Fibroblast of mammary gland (primary cell): ENCODE results near the gene DMAP1.

ENCODE experiments used
- DNase-seq: peaks from one replicate; pipeline ENCODE4 v3.0.0-alpha.2; 2010; ENCODE audit warnings: low read depth
- H3K4me3 ChIP-seq: 2 replicates; pipeline ENCODE4 v1.5.1; 2011; ENCODE audit warnings: low read depth, mild to moderate bottlenecking, low read length, moderate library complexity; ENCODE audit not compliant: control insufficient read depth
- CTCF ChIP-seq: conservative IDR thresholded peaks from 2 replicates; pipeline ENCODE4 v1.5.1; 2011; ENCODE audit warnings: low read depth, low read length, inconsistent platforms; ENCODE audit not compliant: control insufficient read depth, insufficient read depth

DMAP1 gene

GRCh38 chr1:44220001-44220751, 6.9 kb downstream of the DMAP1 start:
- H3K4me3 ChIP-seq, result no peak overlapping the region
- DNase-seq, result peak; percentile 95
- peak; percentile 17 for TF ChIP-seq CTCF

GRCh38 chr1:44220755-44221154, 7.5 kb downstream of the DMAP1 start:
- DNase-seq, result no peak
- no peak overlapping the region for H3K4me3 ChIP-seq
- peak; percentile 19 for TF ChIP-seq CTCF

GRCh38 chr1:44221769-44222168, 8.5 kb downstream of the DMAP1 start:
- no peak for DNase-seq
- no peak for TF ChIP-seq CTCF
- no peak overlapping the region for H3K4me3 ChIP-seq

GRCh38 chr1:44222397-44223186, 9.3 kb downstream of the DMAP1 start:
- DNase-seq, result no peak
- H3K4me3 ChIP-seq, result no peak overlapping the region
- no peak for TF ChIP-seq CTCF

GRCh38 chr1:44223187-44223610, 9.9 kb downstream of the DMAP1 start:
- TF ChIP-seq CTCF, result no peak
- no peak for DNase-seq
- H3K4me3 ChIP-seq, result no peak overlapping the region

- no peak for TF ChIP-seq CTCF
- no peak overlapping the region for H3K4me3 ChIP-seq
- no peak for DNase-seq
Observed at GRCh38 chr1:44225761-44226160, 12.5 kb downstream of the DMAP1 start.
